HepG2 (cell line): Measurements from ENCODE around the gene TWIST2.

ENCODE experiments used
- FOXM1 ChIP-seq: sonication (generic); formaldehyde crosslinking; IDR thresholded peaks from 2 replicates; pipeline ENCODE4 v1.5.0; 2020; ENCODE audit warnings: missing genetic modification reagents
- MED13 ChIP-seq: sonication (generic); formaldehyde crosslinking; IDR thresholded peaks from 2 replicates; pipeline ENCODE4 v1.5.0; 2020; ENCODE audit warnings: missing genetic modification reagents
- NFIB ChIP-seq: sonication (generic); formaldehyde crosslinking; IDR thresholded peaks from 2 replicates; pipeline ENCODE4 v1.9.0; 2021; ENCODE audit warnings: missing genetic modification reagents, mild to moderate bottlenecking, borderline replicate concordance
- PCBP1 ChIP-seq: fragments of 200-400 bp; formaldehyde crosslinking; IDR thresholded peaks from 2 replicates; pipeline ENCODE4 v1.6.1; 2017; ENCODE audit warnings: mild to moderate bottlenecking, low read depth, low read length, borderline replicate concordance
- TF ChIP-seq, protein P1 (sequence below): sonication (generic); formaldehyde crosslinking; IDR thresholded peaks from 2 replicates; pipeline ENCODE4 v1.5.0; 2020; ENCODE audit warnings: missing genetic modification reagents, mild to moderate bottlenecking, borderline replicate concordance
- TF ChIP-seq, protein P2 (sequence below): sonication (generic); formaldehyde crosslinking; IDR thresholded peaks from 2 replicates; pipeline ENCODE4 v1.5.0; 2020; ENCODE audit warnings: mild to moderate bottlenecking, missing genetic modification reagents, moderate library complexity
- TF ChIP-seq, protein P3 (sequence below): sonication (generic); formaldehyde crosslinking; IDR thresholded peaks from 2 replicates; pipeline ENCODE4 v1.4.0; 2020; ENCODE audit warnings: low read depth, missing genetic modification reagents

GRCh38 chr2:238922435-238922834 lies 74.5 kb downstream of the TWIST2 start:
- no peak for TF ChIP-seq PCBP1
- TF ChIP-seq, protein P1, sequence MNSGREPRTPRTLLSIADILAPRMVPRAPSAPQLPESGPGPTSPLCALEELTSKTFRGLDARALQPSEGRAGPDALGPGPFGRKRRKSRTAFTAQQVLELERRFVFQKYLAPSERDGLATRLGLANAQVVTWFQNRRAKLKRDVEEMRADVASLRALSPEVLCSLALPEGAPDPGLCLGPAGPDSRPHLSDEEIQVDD (CRISPR knock-in tag): no peak
- TF ChIP-seq, protein P2, sequence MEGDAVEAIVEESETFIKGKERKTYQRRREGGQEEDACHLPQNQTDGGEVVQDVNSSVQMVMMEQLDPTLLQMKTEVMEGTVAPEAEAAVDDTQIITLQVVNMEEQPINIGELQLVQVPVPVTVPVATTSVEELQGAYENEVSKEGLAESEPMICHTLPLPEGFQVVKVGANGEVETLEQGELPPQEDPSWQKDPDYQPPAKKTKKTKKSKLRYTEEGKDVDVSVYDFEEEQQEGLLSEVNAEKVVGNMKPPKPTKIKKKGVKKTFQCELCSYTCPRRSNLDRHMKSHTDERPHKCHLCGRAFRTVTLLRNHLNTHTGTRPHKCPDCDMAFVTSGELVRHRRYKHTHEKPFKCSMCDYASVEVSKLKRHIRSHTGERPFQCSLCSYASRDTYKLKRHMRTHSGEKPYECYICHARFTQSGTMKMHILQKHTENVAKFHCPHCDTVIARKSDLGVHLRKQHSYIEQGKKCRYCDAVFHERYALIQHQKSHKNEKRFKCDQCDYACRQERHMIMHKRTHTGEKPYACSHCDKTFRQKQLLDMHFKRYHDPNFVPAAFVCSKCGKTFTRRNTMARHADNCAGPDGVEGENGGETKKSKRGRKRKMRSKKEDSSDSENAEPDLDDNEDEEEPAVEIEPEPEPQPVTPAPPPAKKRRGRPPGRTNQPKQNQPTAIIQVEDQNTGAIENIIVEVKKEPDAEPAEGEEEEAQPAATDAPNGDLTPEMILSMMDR (CRISPR knock-in tag): no peak
- no peak for TF ChIP-seq NFIB (CRISPR knock-in tag)
- TF ChIP-seq, protein P3, sequence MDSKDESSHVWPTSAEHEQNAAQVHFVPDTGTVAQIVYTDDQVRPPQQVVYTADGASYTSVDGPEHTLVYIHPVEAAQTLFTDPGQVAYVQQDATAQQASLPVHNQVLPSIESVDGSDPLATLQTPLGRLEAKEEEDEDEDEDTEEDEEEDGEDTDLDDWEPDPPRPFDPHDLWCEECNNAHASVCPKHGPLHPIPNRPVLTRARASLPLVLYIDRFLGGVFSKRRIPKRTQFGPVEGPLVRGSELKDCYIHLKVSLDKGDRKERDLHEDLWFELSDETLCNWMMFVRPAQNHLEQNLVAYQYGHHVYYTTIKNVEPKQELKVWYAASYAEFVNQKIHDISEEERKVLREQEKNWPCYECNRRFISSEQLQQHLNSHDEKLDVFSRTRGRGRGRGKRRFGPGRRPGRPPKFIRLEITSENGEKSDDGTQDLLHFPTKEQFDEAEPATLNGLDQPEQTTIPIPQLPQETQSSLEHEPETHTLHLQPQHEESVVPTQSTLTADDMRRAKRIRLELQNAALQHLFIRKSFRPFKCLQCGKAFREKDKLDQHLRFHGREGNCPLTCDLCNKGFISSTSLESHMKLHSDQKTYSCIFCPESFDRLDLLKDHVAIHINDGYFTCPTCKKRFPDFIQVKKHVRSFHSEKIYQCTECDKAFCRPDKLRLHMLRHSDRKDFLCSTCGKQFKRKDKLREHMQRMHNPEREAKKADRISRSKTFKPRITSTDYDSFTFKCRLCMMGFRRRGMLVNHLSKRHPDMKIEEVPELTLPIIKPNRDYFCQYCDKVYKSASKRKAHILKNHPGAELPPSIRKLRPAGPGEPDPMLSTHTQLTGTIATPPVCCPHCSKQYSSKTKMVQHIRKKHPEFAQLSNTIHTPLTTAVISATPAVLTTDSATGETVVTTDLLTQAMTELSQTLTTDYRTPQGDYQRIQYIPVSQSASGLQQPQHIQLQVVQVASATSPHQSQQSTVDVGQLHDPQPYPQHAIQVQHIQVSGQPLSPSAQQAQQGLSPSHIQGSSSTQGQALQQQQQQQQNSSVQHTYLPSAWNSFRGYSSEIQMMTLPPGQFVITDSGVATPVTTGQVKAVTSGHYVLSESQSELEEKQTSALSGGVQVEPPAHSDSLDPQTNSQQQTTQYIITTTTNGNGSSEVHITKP: no peak
- TF ChIP-seq MED13 (CRISPR knock-in tag): no peak
- no peak for TF ChIP-seq FOXM1 (CRISPR knock-in tag)
